Mesendoderm (in vitro differentiated cells): ENCODE measurements around the gene RPS15A.
"Not testable (repeated sequence)": the region's sequence is repeated elsewhere in the genome, so short reads cannot be mapped to it uniquely, and the experiment has no call there.

Experiments used
- DNase-seq: peaks from one replicate; pipeline ENCODE4 v3.0.0; 2013
- H2AK5ac ChIP-seq: 2 replicates; pipeline ENCODE4 v1.6.1; 2013; ENCODE audit warnings: low read length, inconsistent platforms
- H2BK120ac ChIP-seq: 2 replicates; pipeline ENCODE4 v1.6.1; 2013; ENCODE audit warnings: low read depth, mild to moderate bottlenecking, low read length, moderate library complexity, mixed read lengths
- H2BK15ac ChIP-seq: replicated peaks from 2 replicates; pipeline ENCODE4 v1.6.1; 2013; ENCODE audit warnings: low read depth, mild to moderate bottlenecking, moderate library complexity
- H2BK5ac ChIP-seq: 2 replicates; pipeline ENCODE4 v1.6.1; 2013; ENCODE audit warnings: low read length, inconsistent platforms
- H3K18ac ChIP-seq: 2 replicates; pipeline ENCODE4 v1.6.1; 2013; ENCODE audit warnings: mild to moderate bottlenecking, low read length, mixed read lengths
- H3K23ac ChIP-seq: one replicate; pipeline ENCODE4 v1.6.1; 2013; ENCODE audit warnings: low read length
- H3K27ac ChIP-seq: 2 replicates; pipeline ENCODE4 v1.5.1; 2013; ENCODE audit warnings: low read depth, mild to moderate bottlenecking, inconsistent platforms, low read length, moderate library complexity
- H3K27me3 ChIP-seq: 2 replicates; pipeline ENCODE4 v1.6.1; 2013; ENCODE audit warnings: low read length, control low read depth, mild to moderate bottlenecking, inconsistent platforms; ENCODE audit not compliant: insufficient read depth, poor library complexity
- H3K36me3 ChIP-seq: 2 replicates; pipeline ENCODE4 v1.6.1; 2013; ENCODE audit warnings: low read length, inconsistent platforms; ENCODE audit not compliant: control insufficient read depth, insufficient read depth
- H3K4ac ChIP-seq: one replicate; pipeline ENCODE4 v1.6.1; 2013; ENCODE audit warnings: low read depth, mild to moderate bottlenecking, low read length, moderate library complexity
- H3K4me1 ChIP-seq: 2 replicates; pipeline ENCODE4 v1.6.1; 2013; ENCODE audit warnings: low read depth, low read length, inconsistent platforms; ENCODE audit not compliant: control insufficient read depth
- H3K4me2 ChIP-seq: 2 replicates; pipeline ENCODE4 v1.6.1; 2013; ENCODE audit warnings: low read length
- H3K4me3 ChIP-seq: 2 replicates; pipeline ENCODE4 v1.5.1; 2013; ENCODE audit warnings: mild to moderate bottlenecking, low read length
- H3K56ac ChIP-seq: one replicate; pipeline ENCODE4 v1.6.1; 2013; ENCODE audit warnings: low read length
- H3K79me1 ChIP-seq: 2 replicates; pipeline ENCODE4 v1.6.1; 2013; ENCODE audit warnings: low read length, inconsistent platforms
- H3K79me2 ChIP-seq: 2 replicates; pipeline ENCODE4 v1.6.1; 2013; ENCODE audit warnings: mild to moderate bottlenecking, low read length; ENCODE audit not compliant: control insufficient read depth, insufficient read depth
- H3K9ac ChIP-seq: 2 replicates; pipeline ENCODE4 v1.6.1; 2013; ENCODE audit warnings: low read length, inconsistent platforms
- H4K5ac ChIP-seq: one replicate; pipeline ENCODE4 v1.6.1; 2013; ENCODE audit warnings: low read length
- H4K8ac ChIP-seq: one replicate; pipeline ENCODE4 v1.6.1; 2013; ENCODE audit warnings: low read depth, mild to moderate bottlenecking, control low read depth, low read length, moderate library complexity
- WGBS: extraction: QIAGEN DNeasy Blood & Tissue Kit; methylation state at CpG from one replicate; pipeline ENCODE4 v1.1.7; 2013; ENCODE audit warnings: low lambda C conversion rate, missing lambda C conversion rate; ENCODE audit not compliant: insufficient coverage; ENCODE audit errors: extremely low coverage; 5-methylcytosine and 5-hydroxymethylcytosine counted together

RPS15A gene

GRCh38 chr16:18783430-18784341, 6.4 kb downstream of the RPS15A start:
- H3K23ac ChIP-seq = no peak overlapping the region
- H2AK5ac ChIP-seq = no peak overlapping the region
- no peak overlapping the region for H3K4me2 ChIP-seq
- no peak overlapping the region for H3K18ac ChIP-seq
- H3K36me3 ChIP-seq = peaks cover 26% of the 10 kb centered on the region
- H3K79me1 ChIP-seq = peaks cover 8% of the 10 kb centered on the region
- no peak overlapping the region for H3K9ac ChIP-seq
- no peak overlapping the region for H3K27ac ChIP-seq
- H3K56ac ChIP-seq = no peak overlapping the region
- no peak overlapping the region for H3K4me3 ChIP-seq
- WGBS = no CpG with 5 or more reads among the region's 17 CpGs
- H3K4ac ChIP-seq = no peak overlapping the region
- no peak for DNase-seq
- H2BK15ac ChIP-seq = no peak overlapping the region
- peaks cover 53% of the 10 kb centered on the region for H3K79me2 ChIP-seq
- no peak overlapping the region for H4K8ac ChIP-seq
- H2BK120ac ChIP-seq = no peak overlapping the region
- no peak overlapping the region for H2BK5ac ChIP-seq
- no peaks in the 10 kb centered on the region for H3K27me3 ChIP-seq
- peaks cover 5% of the 10 kb centered on the region for H3K4me1 ChIP-seq
- H4K5ac ChIP-seq = no peak overlapping the region

DNA sequence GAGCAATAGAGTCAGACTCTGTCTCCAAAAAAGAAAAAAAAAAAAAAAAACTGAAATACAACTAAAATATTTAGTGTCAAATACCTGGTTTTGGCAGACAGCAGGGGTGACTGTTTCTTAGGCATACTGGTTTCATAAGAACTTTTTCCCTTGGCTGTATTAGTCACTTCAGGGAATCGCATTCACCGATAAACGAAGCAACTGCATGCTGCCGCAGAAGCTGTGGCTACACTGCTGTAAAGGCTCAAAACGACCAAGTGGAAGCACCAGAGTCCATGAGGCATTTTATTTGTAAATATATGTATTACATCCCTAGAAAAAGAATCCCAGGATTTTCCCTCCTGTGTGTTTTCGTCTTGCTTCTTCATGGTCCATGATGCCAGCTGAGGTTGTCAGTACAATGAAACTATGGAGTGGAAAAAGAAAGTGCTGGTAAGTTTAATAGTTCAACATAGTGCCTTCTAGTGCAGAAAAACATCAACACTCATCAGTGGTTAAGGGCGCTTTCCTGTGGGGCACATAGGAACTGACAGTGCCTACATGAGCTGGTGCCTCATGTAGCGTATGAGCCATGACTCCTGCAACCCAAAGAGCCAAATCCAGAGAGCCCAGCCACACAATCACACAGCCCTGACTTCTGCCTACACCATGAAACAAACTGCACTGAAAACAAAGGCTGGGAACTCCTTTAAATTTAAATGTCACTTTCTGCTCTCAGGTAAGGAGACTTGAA, 7.3 kb downstream of the RPS15A start:
- Histone ChIP-seq H3K18ac (no peak overlapping the region), H3K4me3 (no peak overlapping the region), H3K79me2 (peaks cover 45% of the 10 kb centered on the region), H2AK5ac (no peak overlapping the region), H3K9ac (no peak overlapping the region), H4K8ac (no peak overlapping the region), H4K5ac (no peak overlapping the region), H3K27ac (no peak overlapping the region), H3K36me3 (peaks cover 25% of the 10 kb centered on the region), H2BK120ac (no peak overlapping the region), H3K56ac (no peak overlapping the region), H2BK5ac (no peak overlapping the region), H3K4me2 (no peak overlapping the region), H3K27me3 (no peaks in the 10 kb centered on the region), H3K4me1 (peaks cover 5% of the 10 kb centered on the region), H3K4ac (no peak overlapping the region), H3K79me1 (peaks cover 8% of the 10 kb centered on the region), H2BK15ac (no peak overlapping the region), H3K23ac (no peak overlapping the region)
- no peak for DNase-seq
- no CpG with 5 or more reads among the region's 8 CpGs for WGBS

DNA sequence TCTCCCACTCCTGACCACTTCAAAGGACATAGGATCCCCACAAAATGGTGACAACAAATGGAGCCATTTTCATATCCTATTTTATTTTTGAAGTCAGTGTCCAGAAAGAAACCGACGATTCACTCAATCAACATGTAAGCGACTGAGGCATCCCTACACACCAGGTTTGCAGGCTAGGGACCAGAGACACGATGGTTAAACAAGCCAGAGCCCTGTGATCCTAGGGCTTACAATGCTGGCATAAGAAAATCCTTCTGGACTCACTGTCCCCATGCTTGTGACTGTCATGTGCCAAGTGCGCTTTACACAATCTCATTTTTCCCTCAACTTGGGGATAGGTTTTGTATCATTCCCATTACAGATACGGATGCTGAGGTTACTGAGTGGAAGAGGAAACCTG, 8.9 kb downstream of the RPS15A start:
- not testable (repeated sequence) for H3K27ac ChIP-seq, H3K18ac ChIP-seq, H4K8ac ChIP-seq, H2BK120ac ChIP-seq, H3K56ac ChIP-seq, H3K4me1 ChIP-seq, H3K4ac ChIP-seq, H3K23ac ChIP-seq, DNase-seq, H2AK5ac ChIP-seq, H4K5ac ChIP-seq, H2BK5ac ChIP-seq, H3K27me3 ChIP-seq, H3K4me3 ChIP-seq, H3K9ac ChIP-seq, H3K79me1 ChIP-seq, H3K4me2 ChIP-seq, H2BK15ac ChIP-seq
- Histone ChIP-seq H3K79me2 (peaks cover 28% of the 10 kb centered on the region), H3K36me3 (peaks cover 21% of the 10 kb centered on the region)
- no CpG with 5 or more reads among the region's 6 CpGs for WGBS

- H3K4me1 ChIP-seq, H4K8ac ChIP-seq, H3K56ac ChIP-seq, H3K23ac ChIP-seq, H2BK120ac ChIP-seq, H2BK5ac ChIP-seq, H4K5ac ChIP-seq, DNase-seq, H3K4me2 ChIP-seq, H3K27ac ChIP-seq, H3K18ac ChIP-seq, H3K4ac ChIP-seq, H3K27me3 ChIP-seq, H3K79me1 ChIP-seq, H3K4me3 ChIP-seq, H2AK5ac ChIP-seq, H2BK15ac ChIP-seq, H3K9ac ChIP-seq: not testable (repeated sequence)
- Histone ChIP-seq H3K79me2 (peaks cover 22% of the 10 kb centered on the region), H3K36me3 (peaks cover 16% of the 10 kb centered on the region)
- no CpG with 5 or more reads among the region's 8 CpGs for WGBS
These were observed 9.6 kb downstream of the RPS15A start for GRCh38 chr16:18780460-18781026.

DNA sequence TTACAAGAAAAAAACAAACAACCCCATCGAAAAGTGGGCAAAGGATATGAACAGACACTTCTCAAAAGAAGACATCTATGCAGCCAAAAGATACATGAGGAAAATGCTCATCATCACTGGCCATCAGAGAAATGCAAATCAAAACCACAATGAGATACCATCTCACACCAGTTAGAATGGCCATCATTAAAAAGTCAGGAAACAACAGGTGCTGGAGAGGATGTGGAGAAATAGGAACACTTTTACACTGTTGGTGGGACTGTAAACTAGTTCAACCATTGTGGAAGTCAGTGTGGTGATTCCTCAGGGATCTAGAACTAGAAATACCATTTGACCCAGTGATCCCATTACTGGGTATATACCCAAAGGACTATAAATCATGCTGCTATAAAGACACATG, 12.5 kb downstream of the RPS15A start:
- not testable (repeated sequence) for H3K18ac ChIP-seq, H3K4ac ChIP-seq, DNase-seq, H2BK15ac ChIP-seq, H3K27ac ChIP-seq, H2BK120ac ChIP-seq, H2BK5ac ChIP-seq, H3K4me3 ChIP-seq, H3K4me1 ChIP-seq, H4K5ac ChIP-seq, H4K8ac ChIP-seq, H3K79me2 ChIP-seq, H3K4me2 ChIP-seq, H3K23ac ChIP-seq, H3K9ac ChIP-seq, H2AK5ac ChIP-seq, H3K27me3 ChIP-seq, H3K36me3 ChIP-seq, H3K79me1 ChIP-seq, H3K56ac ChIP-seq
- WGBS = no CpG with 5 or more reads among the region's 1 CpG
